CD4-positive, alpha-beta memory T cell (primary cell): ENCODE measurements around the gene MTR. TPM values are rescaled to one million over a fixed set of nuclear protein-coding genes. Genes with fewer than 3 reads are reported as not detected.

ENCODE experiments used
- CTCF ChIA-PET: fragments of 350-600 bp; sonication (Branson Sonifier 250); formaldehyde crosslinking; loops from one replicate; lab custom pipeline; 2021; ENCODE audit warnings: inconsistent platforms; ENCODE audit not compliant: partially characterized antibody; lab: Charles Lee
- POLR2A ChIA-PET: fragments of 350-600 bp; sonication (Branson Sonifier 250); formaldehyde crosslinking; loops from one replicate; lab custom pipeline; 2021; ENCODE audit not compliant: partially characterized antibody; lab: Charles Lee
- DNase-seq, 5 donors: peaks; one replicate each; pipeline versions ENCODE4 v3.0.0 to v3.0.0-alpha.2; 2020 to 2022; ENCODE audit warnings: mixed read lengths in 1 of 5
- H3K27ac ChIP-seq: one replicate; pipeline ENCODE4 v1.7.0; 2013; ENCODE audit warnings: low read depth, low read length
- H3K27me3 ChIP-seq: 2 replicates; pipeline ENCODE4 v1.7.0; 2013; ENCODE audit warnings: mild to moderate bottlenecking, low read length, moderate library complexity; ENCODE audit not compliant: insufficient read depth
- H3K36me3 ChIP-seq: 2 replicates; pipeline ENCODE4 v1.7.0; 2013; ENCODE audit warnings: mild to moderate bottlenecking, low read length, moderate library complexity; ENCODE audit not compliant: insufficient read depth
- H3K4me1 ChIP-seq: 2 replicates; pipeline ENCODE4 v1.7.0; 2013; ENCODE audit warnings: mild to moderate bottlenecking, low read length, moderate library complexity; ENCODE audit not compliant: insufficient read depth
- H3K4me3 ChIP-seq, 2 donors: one replicate each; pipeline ENCODE4 v1.7.0; 2013; ENCODE audit warnings: low read length in 2 of 2, mild to moderate bottlenecking in 1 of 2
- H3K9me3 ChIP-seq, 2 donors: one replicate each; pipeline ENCODE4 v1.7.0; 2013; ENCODE audit warnings: low read length in 2 of 2, control low read depth in 1 of 2; ENCODE audit not compliant: control insufficient read depth in 1 of 2
- H3K27ac Mint-ChIP-seq, 7 donors: one replicate each; pipeline ENCODE4 v1.8.0; 2020 to 2021; ENCODE audit warnings: mixed read lengths in 7 of 7, mild to moderate bottlenecking in 6 of 7, inconsistent platforms in 3 of 7, moderate library complexity in 3 of 7
- H3K27me3 Mint-ChIP-seq, 2 donors: one replicate each; pipeline ENCODE4 v1.8.0; 2020 to 2021; ENCODE audit warnings: mixed read lengths in 2 of 2
- H3K36me3 Mint-ChIP-seq, 2 donors: one replicate each; pipeline ENCODE4 v1.8.0; 2020 to 2021; ENCODE audit warnings: mixed read lengths in 2 of 2, inconsistent platforms in 1 of 2, mild to moderate bottlenecking in 1 of 2
- H3K4me1 Mint-ChIP-seq, 4 donors: one replicate each; pipeline ENCODE4 v1.8.0; 2020 to 2021; ENCODE audit warnings: mixed read lengths in 4 of 4, mild to moderate bottlenecking in 1 of 4
- H3K4me3 Mint-ChIP-seq, 8 donors: one replicate each; pipeline ENCODE4 v1.8.0; 2020 to 2021; ENCODE audit warnings: mixed read lengths in 8 of 8, mild to moderate bottlenecking in 7 of 8, moderate library complexity in 6 of 8, inconsistent platforms in 3 of 8
- H3K9me3 Mint-ChIP-seq, 8 donors: one replicate each; pipeline ENCODE4 v1.8.0; 2020 to 2021; ENCODE audit warnings: mixed read lengths in 8 of 8, mild to moderate bottlenecking in 5 of 8, inconsistent platforms in 3 of 8, moderate library complexity in 1 of 8
- intact Hi-C: fragments of 100-400 bp; cut with micrococcal nuclease; formaldehyde crosslinking; loops from one replicate; pipeline ENCODE4 v1.15.1; 2023
- polyA plus RNA-seq, 2 donors: library from polyadenylated mRNA; unstranded; fragments of 300-500 nt; fragmentation: Illumina TruSeq; gene quantifications; one replicate each; pipeline ENCODE4 v1.2.3, GENCODE V29; 2021
- total RNA-seq, 2 experiments: library from RNA; stranded (reverse); gene quantifications; one replicate each; pipeline ENCODE4 v1.2.3, GENCODE V29; 2021

Gene MTR
- total and polyA plus RNA-seq, 4 experiments from 2014 or later = 5.6 to 71.0 (median 45.5) TPM

DNA sequence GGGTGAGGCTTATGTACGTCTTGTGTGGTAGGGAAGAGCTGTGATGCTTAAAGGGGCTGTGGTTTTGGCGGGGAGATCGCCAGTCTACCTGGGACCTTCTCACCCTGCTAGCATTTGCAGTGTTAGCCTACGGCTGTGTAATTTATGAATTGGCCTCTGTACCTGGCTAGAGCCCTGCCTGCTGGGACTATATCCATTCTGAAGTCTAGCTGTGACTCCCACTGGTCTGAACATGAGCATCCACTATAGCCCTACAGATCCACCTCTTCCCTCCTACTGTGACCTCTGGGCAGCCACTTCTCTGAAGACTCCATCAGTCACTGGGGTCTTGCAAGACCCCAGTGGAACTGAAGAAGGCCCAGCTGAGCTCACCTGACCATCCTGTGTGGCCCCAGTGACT, 135.4 kb downstream of the MTR start:
- POLR2A ChIA-PET = no interaction called here

GRCh38 chr1:236938760-236939159, 143.7 kb downstream of the MTR start:
- Mint-ChIP-seq H3K27me3 (peaks cover 9 to 11% of the 10 kb centered on the region in 2 donors), H3K4me3 (no peak overlapping the region), H3K4me1 (no peaks in the 10 kb centered on the region), H3K27ac (no peak overlapping the region), H3K36me3 (no peaks in the 10 kb centered on the region), H3K9me3 (peaks cover 0 to 5% (median 0%) of the 10 kb centered on the region in 8 donors)
- DNase-seq = no peak
- intact Hi-C loops = no loop called here
- no peaks in the 10 kb centered on the region for H3K36me3 ChIP-seq
- CTCF ChIA-PET = no interaction called here
- H3K27ac ChIP-seq = no peak overlapping the region
- no peaks in the 10 kb centered on the region for H3K4me1 ChIP-seq
- H3K9me3 ChIP-seq = no peaks in the 10 kb centered on the region
- no peaks in the 10 kb centered on the region for H3K27me3 ChIP-seq
- POLR2A ChIA-PET = no interaction called here
- no peak overlapping the region for H3K4me3 ChIP-seq

More for the DNA sequence above, 135.4 kb downstream of the MTR start:
- Histone ChIP-seq H3K36me3 (no peaks in the 10 kb centered on the region), H3K27me3 (no peaks in the 10 kb centered on the region), H3K4me3 (no peak overlapping the region), H3K4me1 (no peaks in the 10 kb centered on the region), H3K27ac (no peak overlapping the region), H3K9me3 (no peaks in the 10 kb centered on the region)
- intact Hi-C loops = no loop called here
- H3K4me3 Mint-ChIP-seq = no peak overlapping the region
- DNase-seq = no peak
- H3K4me1 Mint-ChIP-seq = no peaks in the 10 kb centered on the region
- no peak overlapping the region for H3K27ac Mint-ChIP-seq
- H3K27me3 Mint-ChIP-seq = peaks cover 2 to 10% of the 10 kb centered on the region in 2 donors
- CTCF ChIA-PET = no interaction called here
- peaks cover 0 to 13% (median 5%) of the 10 kb centered on the region in 8 donors for H3K9me3 Mint-ChIP-seq
- H3K36me3 Mint-ChIP-seq = no peaks in the 10 kb centered on the region

DNA sequence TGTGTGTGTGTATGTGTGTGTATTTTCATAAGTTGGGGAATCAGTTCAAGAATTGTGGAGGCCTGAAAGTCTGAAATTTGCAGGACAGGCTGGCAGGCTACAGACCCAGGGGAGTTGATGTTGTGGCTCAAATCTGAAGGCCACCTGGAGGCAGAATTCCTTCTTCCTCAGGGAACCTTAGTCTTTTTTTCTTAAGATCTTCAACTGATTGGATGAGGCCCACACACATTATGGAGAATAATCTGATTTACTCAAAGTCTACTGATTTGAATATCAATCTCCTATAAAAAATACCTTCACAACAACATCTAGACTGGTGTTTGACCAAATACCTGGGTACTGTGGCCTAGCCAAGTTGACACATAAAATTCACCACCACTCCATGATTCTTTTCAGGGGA, 147.3 kb downstream of the MTR start:
- no peak overlapping the region for H3K4me3 ChIP-seq
- Mint-ChIP-seq H3K27ac (no peak overlapping the region), H3K9me3 (peaks cover 0 to 5% (median 0%) of the 10 kb centered on the region in 8 donors), H3K27me3 (peaks cover 5 to 6% of the 10 kb centered on the region in 2 donors), H3K4me1 (no peaks in the 10 kb centered on the region), H3K4me3 (no peak overlapping the region), H3K36me3 (no peaks in the 10 kb centered on the region)
- DNase-seq = no peak
- no peaks in the 10 kb centered on the region for H3K36me3 ChIP-seq
- no peaks in the 10 kb centered on the region for H3K27me3 ChIP-seq
- CTCF ChIA-PET = no interaction called here
- H3K4me1 ChIP-seq = no peaks in the 10 kb centered on the region
- intact Hi-C loops = no loop called here
- no peaks in the 10 kb centered on the region for H3K9me3 ChIP-seq
- POLR2A ChIA-PET = no interaction called here
- no peak overlapping the region for H3K27ac ChIP-seq

DNA sequence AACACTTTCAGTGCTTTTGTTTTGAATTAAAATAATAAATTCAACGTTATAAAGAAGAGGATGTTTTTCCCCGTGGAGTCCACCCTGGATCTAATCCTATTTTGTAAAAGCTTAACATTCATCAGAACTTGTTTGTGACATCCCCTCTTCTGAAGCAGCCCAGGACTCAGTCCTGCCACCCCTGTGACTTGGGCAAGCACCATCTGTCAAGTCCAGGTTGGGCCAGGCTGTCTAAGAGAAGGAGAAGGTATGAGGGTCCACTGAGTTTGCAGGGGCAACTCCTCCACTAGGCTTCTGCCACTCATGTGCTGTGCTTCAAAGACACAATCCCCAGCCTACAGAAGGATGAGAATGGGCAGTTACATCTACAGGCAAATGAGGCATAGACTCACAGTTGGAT, 149.5 kb downstream of the MTR start:
- Histone ChIP-seq H3K4me3 (no peak overlapping the region), H3K36me3 (no peaks in the 10 kb centered on the region), H3K4me1 (no peaks in the 10 kb centered on the region), H3K9me3 (no peaks in the 10 kb centered on the region), H3K27ac (no peak overlapping the region), H3K27me3 (no peaks in the 10 kb centered on the region)
- H3K27me3 Mint-ChIP-seq = peaks cover 1 to 2% of the 10 kb centered on the region in 2 donors
- no peaks in the 10 kb centered on the region for H3K4me1 Mint-ChIP-seq
- POLR2A ChIA-PET = no interaction called here
- no peak for DNase-seq
- H3K4me3 Mint-ChIP-seq = no peak overlapping the region
- H3K36me3 Mint-ChIP-seq = no peaks in the 10 kb centered on the region
- H3K9me3 Mint-ChIP-seq = peaks cover 0 to 5% (median 0%) of the 10 kb centered on the region in 8 donors
- intact Hi-C loops = no loop called here
- CTCF ChIA-PET = no interaction called here
- no peak overlapping the region for H3K27ac Mint-ChIP-seq

DNA sequence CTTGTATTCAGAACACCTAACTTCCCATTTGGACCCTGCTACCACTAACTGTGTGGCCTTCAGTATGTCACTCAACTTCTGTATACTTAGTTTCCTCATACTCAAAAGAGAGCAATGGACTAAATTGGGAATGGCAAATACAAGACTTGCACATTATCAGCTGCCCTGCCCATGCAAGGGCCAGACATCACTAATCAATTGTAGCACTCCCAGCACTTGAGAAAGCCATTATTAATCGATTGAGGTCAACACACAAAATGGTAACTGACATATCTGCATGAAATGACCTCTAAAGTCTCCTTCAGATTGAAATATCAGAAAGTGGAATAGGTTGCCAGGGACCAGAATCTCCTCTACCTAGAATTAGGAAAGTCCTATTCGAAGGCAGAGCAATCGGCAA, 149.9 kb downstream of the MTR start:
- no peak overlapping the region for H3K4me3 Mint-ChIP-seq
- no peaks in the 10 kb centered on the region for H3K9me3 ChIP-seq

GRCh38 chr1:236947794-236948193, 152.7 kb downstream of the MTR start:
- H3K36me3 Mint-ChIP-seq = no peaks in the 10 kb centered on the region
- no peaks in the 10 kb centered on the region for H3K27me3 ChIP-seq
- H3K4me3 ChIP-seq = no peak overlapping the region
- no peaks in the 10 kb centered on the region for H3K36me3 ChIP-seq
- no peaks in the 10 kb centered on the region for H3K4me1 ChIP-seq
- peaks cover 0 to 2% (median 0%) of the 10 kb centered on the region in 8 donors for H3K9me3 Mint-ChIP-seq
- no peak overlapping the region for H3K27ac Mint-ChIP-seq
- POLR2A ChIA-PET = no interaction called here
- H3K4me1 Mint-ChIP-seq = no peaks in the 10 kb centered on the region
- CTCF ChIA-PET = no interaction called here
- H3K27ac ChIP-seq = no peak overlapping the region
- no peak overlapping the region for H3K4me3 Mint-ChIP-seq
- intact Hi-C loops = no loop called here
- peaks cover 0 to 4% of the 10 kb centered on the region in 2 donors for H3K27me3 Mint-ChIP-seq
- DNase-seq = no peak
- no peaks in the 10 kb centered on the region for H3K9me3 ChIP-seq

More for the DNA sequence above, 149.9 kb downstream of the MTR start:
- CTCF ChIA-PET = no interaction called here
- Histone ChIP-seq H3K27ac (no peak overlapping the region), H3K36me3 (no peaks in the 10 kb centered on the region), H3K4me1 (no peaks in the 10 kb centered on the region), H3K4me3 (no peak overlapping the region), H3K27me3 (no peaks in the 10 kb centered on the region)
- DNase-seq = no peak
- intact Hi-C loops = no loop called here
- POLR2A ChIA-PET = no interaction called here
- Mint-ChIP-seq H3K27ac (no peak overlapping the region), H3K27me3 (peaks cover 1 to 2% of the 10 kb centered on the region in 2 donors), H3K4me1 (no peaks in the 10 kb centered on the region), H3K36me3 (no peaks in the 10 kb centered on the region), H3K9me3 (peaks cover 0 to 5% (median 0%) of the 10 kb centered on the region in 8 donors)

- H3K4me1 Mint-ChIP-seq = no peaks in the 10 kb centered on the region
- CTCF ChIA-PET = no interaction called here
- no peaks in the 10 kb centered on the region for H3K36me3 Mint-ChIP-seq
- DNase-seq = no peak
- Histone ChIP-seq H3K36me3 (no peaks in the 10 kb centered on the region), H3K4me1 (no peaks in the 10 kb centered on the region), H3K27me3 (no peaks in the 10 kb centered on the region), H3K9me3 (no peaks in the 10 kb centered on the region), H3K4me3 (no peak overlapping the region), H3K27ac (no peak overlapping the region)
- no peak overlapping the region for H3K27ac Mint-ChIP-seq
- no peak overlapping the region for H3K4me3 Mint-ChIP-seq
- POLR2A ChIA-PET = no interaction called here
- peaks cover 0 to 4% of the 10 kb centered on the region in 2 donors for H3K27me3 Mint-ChIP-seq
- peaks cover 0 to 2% (median 0%) of the 10 kb centered on the region in 8 donors for H3K9me3 Mint-ChIP-seq
- intact Hi-C loops = no loop called here
Observed at GRCh38 chr1:236948381-236948780, 153.3 kb downstream of the MTR start.

DNA sequence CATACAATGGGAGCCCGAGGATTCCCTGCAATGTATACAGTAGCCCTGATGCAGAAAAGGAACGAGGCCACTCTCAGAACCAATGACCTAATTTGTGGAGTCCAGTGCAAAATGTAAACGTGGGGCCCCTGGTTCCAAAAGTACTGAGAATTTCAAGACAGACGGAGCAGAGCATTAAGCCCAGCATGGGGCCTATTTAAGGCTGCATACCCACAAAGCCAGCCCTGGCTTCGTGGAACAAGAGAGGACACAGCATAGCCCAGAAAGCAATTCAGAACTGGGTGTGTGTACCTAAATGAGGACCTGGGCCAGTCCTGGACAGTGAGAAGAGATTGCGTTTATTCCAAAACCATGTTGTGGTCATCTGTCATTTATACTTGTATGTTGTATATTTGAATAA, 153.9 kb downstream of the MTR start:
- DNase-seq = no peak
- Histone ChIP-seq H3K27ac (no peak overlapping the region), H3K9me3 (no peaks in the 10 kb centered on the region), H3K4me3 (no peak overlapping the region), H3K36me3 (no peaks in the 10 kb centered on the region), H3K4me1 (no peaks in the 10 kb centered on the region), H3K27me3 (no peaks in the 10 kb centered on the region)
- CTCF ChIA-PET = no interaction called here
- Mint-ChIP-seq H3K4me3 (no peak overlapping the region), H3K36me3 (no peaks in the 10 kb centered on the region), H3K27me3 (peaks cover 0 to 4% of the 10 kb centered on the region in 2 donors), H3K27ac (no peak overlapping the region), H3K4me1 (no peaks in the 10 kb centered on the region), H3K9me3 (peaks cover 0 to 3% (median under 1%) of the 10 kb centered on the region in 8 donors)
- POLR2A ChIA-PET = no interaction called here
- intact Hi-C loops = no loop called here
